ENCODE results near the gene ABCA2. TPM values are rescaled to one million over a fixed set of nuclear protein-coding genes. Genes with fewer than 3 reads are reported as not detected.

Gene ABCA2
- total and polyA plus RNA-seq, 9 of the 15 experiments (the other 6 are each of a cell fraction or from before 2014, with no cell fraction given) = 0.69 to 16.3 (median 6.1) TPM; not detected in 2

DNA sequence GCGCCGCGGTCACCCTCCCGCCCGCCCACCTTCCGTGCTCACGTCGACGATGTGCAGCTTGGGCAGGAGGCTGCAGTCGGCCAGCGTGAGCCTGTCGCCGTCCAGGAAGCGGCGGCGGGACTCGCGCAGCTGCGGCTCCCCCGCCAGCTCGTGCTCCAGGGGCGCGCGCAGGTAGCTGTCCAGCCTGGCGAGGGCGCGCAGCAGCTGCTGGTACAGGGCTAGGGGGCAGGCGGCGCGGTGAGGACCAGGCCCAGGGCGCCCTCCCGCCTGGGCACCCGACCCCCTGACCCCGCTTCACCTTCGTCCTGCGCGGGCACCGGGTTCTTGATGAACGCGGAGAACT lies 33.2 kb downstream of the ABCA2 start (continued):
- TF ChIP-seq, protein P1, sequence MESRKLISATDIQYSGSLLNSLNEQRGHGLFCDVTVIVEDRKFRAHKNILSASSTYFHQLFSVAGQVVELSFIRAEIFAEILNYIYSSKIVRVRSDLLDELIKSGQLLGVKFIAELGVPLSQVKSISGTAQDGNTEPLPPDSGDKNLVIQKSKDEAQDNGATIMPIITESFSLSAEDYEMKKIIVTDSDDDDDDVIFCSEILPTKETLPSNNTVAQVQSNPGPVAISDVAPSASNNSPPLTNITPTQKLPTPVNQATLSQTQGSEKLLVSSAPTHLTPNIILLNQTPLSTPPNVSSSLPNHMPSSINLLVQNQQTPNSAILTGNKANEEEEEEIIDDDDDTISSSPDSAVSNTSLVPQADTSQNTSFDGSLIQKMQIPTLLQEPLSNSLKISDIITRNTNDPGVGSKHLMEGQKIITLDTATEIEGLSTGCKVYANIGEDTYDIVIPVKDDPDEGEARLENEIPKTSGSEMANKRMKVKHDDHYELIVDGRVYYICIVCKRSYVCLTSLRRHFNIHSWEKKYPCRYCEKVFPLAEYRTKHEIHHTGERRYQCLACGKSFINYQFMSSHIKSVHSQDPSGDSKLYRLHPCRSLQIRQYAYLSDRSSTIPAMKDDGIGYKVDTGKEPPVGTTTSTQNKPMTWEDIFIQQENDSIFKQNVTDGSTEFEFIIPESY (CRISPR knock-in tag; IDR thresholded peaks at IDR 0.05) = peak; percentile 97
- TF ChIP-seq, protein P2, sequence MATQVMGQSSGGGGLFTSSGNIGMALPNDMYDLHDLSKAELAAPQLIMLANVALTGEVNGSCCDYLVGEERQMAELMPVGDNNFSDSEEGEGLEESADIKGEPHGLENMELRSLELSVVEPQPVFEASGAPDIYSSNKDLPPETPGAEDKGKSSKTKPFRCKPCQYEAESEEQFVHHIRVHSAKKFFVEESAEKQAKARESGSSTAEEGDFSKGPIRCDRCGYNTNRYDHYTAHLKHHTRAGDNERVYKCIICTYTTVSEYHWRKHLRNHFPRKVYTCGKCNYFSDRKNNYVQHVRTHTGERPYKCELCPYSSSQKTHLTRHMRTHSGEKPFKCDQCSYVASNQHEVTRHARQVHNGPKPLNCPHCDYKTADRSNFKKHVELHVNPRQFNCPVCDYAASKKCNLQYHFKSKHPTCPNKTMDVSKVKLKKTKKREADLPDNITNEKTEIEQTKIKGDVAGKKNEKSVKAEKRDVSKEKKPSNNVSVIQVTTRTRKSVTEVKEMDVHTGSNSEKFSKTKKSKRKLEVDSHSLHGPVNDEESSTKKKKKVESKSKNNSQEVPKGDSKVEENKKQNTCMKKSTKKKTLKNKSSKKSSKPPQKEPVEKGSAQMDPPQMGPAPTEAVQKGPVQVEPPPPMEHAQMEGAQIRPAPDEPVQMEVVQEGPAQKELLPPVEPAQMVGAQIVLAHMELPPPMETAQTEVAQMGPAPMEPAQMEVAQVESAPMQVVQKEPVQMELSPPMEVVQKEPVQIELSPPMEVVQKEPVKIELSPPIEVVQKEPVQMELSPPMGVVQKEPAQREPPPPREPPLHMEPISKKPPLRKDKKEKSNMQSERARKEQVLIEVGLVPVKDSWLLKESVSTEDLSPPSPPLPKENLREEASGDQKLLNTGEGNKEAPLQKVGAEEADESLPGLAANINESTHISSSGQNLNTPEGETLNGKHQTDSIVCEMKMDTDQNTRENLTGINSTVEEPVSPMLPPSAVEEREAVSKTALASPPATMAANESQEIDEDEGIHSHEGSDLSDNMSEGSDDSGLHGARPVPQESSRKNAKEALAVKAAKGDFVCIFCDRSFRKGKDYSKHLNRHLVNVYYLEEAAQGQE (IDR thresholded peaks at IDR 0.05; ENCODE audit: borderline replicate concordance) = no peak
- TF ChIP-seq, protein P2 (CRISPR knock-in tag; IDR thresholded peaks at IDR 0.05; ENCODE audit: low read depth) = no peak
- TF ChIP-seq, protein P3, sequence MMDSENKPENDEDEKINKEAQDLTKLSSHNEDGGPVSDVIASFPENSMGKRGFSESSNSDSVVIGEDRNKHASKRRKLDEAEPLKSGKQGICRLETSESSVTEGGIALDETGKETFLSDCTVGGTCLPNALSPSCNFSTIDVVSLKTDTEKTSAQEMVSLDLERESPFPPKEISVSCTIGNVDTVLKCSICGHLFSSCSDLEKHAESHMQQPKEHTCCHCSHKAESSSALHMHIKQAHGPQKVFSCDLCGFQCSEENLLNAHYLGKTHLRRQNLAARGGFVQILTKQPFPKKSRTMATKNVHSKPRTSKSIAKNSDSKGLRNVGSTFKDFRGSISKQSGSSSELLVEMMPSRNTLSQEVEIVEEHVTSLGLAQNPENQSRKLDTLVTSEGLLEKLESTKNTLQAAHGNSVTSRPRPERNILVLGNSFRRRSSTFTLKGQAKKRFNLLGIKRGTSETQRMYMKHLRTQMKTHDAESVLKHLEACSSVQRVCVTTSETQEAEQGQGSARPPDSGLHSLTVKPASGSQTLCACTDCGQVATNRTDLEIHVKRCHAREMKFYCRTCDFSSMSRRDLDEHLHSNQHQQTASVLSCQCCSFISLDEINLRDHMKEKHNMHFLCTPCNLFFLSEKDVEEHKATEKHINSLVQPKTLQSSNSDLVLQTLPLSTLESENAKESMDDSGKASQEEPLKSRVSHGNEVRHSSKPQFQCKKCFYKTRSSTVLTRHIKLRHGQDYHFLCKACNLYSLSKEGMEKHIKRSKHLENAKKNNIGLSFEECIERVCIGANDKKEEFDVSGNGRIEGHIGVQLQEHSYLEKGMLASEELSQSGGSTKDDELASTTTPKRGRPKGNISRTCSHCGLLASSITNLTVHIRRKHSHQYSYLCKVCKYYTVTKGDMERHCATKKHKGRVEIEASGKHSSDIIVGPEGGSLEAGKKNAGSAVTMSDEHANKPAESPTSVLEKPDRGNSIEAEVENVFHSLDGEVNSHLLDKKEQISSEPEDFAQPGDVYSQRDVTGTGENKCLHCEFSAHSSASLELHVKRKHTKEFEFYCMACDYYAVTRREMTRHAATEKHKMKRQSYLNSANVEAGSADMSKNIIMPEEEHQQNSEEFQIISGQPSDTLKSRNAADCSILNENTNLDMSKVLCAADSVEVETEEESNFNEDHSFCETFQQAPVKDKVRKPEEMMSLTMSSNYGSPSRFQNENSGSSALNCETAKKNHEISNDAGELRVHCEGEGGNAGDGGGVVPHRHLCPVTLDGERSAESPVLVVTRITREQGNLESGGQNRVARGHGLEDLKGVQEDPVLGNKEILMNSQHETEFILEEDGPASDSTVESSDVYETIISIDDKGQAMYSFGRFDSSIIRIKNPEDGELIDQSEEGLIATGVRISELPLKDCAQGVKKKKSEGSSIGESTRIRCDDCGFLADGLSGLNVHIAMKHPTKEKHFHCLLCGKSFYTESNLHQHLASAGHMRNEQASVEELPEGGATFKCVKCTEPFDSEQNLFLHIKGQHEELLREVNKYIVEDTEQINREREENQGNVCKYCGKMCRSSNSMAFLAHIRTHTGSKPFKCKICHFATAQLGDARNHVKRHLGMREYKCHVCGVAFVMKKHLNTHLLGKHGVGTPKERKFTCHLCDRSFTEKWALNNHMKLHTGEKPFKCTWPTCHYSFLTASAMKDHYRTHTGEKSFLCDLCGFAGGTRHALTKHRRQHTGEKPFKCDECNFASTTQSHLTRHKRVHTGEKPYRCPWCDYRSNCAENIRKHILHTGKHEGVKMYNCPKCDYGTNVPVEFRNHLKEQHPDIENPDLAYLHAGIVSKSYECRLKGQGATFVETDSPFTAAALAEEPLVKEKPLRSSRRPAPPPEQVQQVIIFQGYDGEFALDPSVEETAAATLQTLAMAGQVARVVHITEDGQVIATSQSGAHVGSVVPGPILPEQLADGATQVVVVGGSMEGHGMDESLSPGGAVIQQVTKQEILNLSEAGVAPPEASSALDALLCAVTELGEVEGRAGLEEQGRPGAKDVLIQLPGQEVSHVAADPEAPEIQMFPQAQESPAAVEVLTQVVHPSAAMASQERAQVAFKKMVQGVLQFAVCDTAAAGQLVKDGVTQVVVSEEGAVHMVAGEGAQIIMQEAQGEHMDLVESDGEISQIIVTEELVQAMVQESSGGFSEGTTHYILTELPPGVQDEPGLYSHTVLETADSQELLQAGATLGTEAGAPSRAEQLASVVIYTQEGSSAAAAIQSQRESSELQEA (IDR thresholded peaks at IDR 0.05; ENCODE audit: low read depth) = no peak
- TF ChIP-seq ZBTB17 (CRISPR knock-in tag; IDR thresholded peaks at IDR 0.05) (no peak), NR2C1 (IDR thresholded peaks at IDR 0.05) (no peak), NR2C1 (tag; IDR thresholded peaks at IDR 0.05) (no peak), ELF2 (CRISPR knock-in tag; IDR thresholded peaks at IDR 0.05) (no peak), TGIF2 (CRISPR knock-in tag; IDR thresholded peaks at IDR 0.05) (no peak), CC2D1A (IDR thresholded peaks at IDR 0.05) (no peak), SMARCA5 (IDR thresholded peaks at IDR 0.05) (no peak), ZBTB1 (CRISPR knock-in tag; IDR thresholded peaks at IDR 0.05; ENCODE audit: borderline replicate concordance, low read depth) (no peak)
